Left lung (tissue), 10 donors: ENCODE results near the gene PLXNA1. TPM values are rescaled to one million over a fixed set of nuclear protein-coding genes. Genes with fewer than 3 reads are reported as not detected.

ENCODE experiments used
- ATAC-seq: fragments of 200-7000 bp; cut with Tn5 transposase; one replicate; pipeline ENCODE4 v1.9.1; 2020; ENCODE audit warnings: moderate library complexity
- DNase-seq, 4 donors: peaks; one replicate each; pipeline ENCODE4 v3.0.0-alpha.2; 2013 to 2020
- H3K27ac ChIP-seq, 2 donors: fragments of 200-600 bp; sonication (generic) in 1 of 2; one replicate each; pipeline versions ENCODE4 v1.5.0 to v1.8.0; 2020 to 2021
- H3K27me3 ChIP-seq, 2 donors: fragments of 200-600 bp; sonication (generic) in 1 of 2; one replicate each; pipeline versions ENCODE4 v1.5.0 to v1.8.0; 2020 to 2021
- H3K36me3 ChIP-seq, 2 donors: fragments of 200-600 bp; sonication (generic) in 1 of 2; one replicate each; pipeline versions ENCODE4 v1.5.0 to v1.8.0; 2020 to 2021
- H3K4me1 ChIP-seq, 2 donors: fragments of 200-600 bp; one replicate each; pipeline ENCODE4 v1.8.0; 2021
- H3K4me3 ChIP-seq, 2 donors: fragments of 200-600 bp; sonication (generic) in 1 of 2; one replicate each; pipeline versions ENCODE4 v1.5.0 to v1.8.0; 2020 to 2021; ENCODE audit warnings: mild to moderate bottlenecking in 1 of 2
- H3K9me3 ChIP-seq, 2 donors: fragments of 200-600 bp; sonication (generic) in 1 of 2; one replicate each; pipeline versions ENCODE4 v1.5.0 to v1.8.0; 2020 to 2021
- CTCF ChIP-seq, 2 donors: fragments of 200-600 bp; sonication (generic) in 1 of 2; IDR thresholded peaks; one replicate each; pipeline versions ENCODE4 v1.5.0 to v1.8.0; 2021; ENCODE audit warnings: antibody characterized with exemption in 2 of 2
- intact Hi-C, 2 donors: fragments of 100-400 bp; cut with DNase I; formaldehyde crosslinking; loops; one replicate each; pipeline versions ENCODE4 v1.11.2 to v1.14.2; 2022
- polyA plus RNA-seq, 6 donors: library from polyadenylated mRNA; unstranded; fragments of 120-200 nt; gene quantifications; one replicate each; pipeline ENCODE4 v1.2.1, GENCODE V29; 2013; ENCODE audit not compliant: insufficient read length in 6 of 6
- total RNA-seq, 2 donors: library from RNA; stranded (reverse); fragmentation: NEBNext Ultra II Directional; extraction: Animal tissue kit (Norgen Biotek cat#: 25700); gene quantifications; one replicate each; pipeline ENCODE4 v1.2.1, GENCODE V29; 2021
- donor health status: DM: no; HTN: yes; CAD: no.
- donor health status: DM: no; HTN: no; CAD: no.

PLXNA1 gene
- total and polyA plus RNA-seq, 8 donors: 27.2 to 64.6 (median 32.0) TPM

DNA sequence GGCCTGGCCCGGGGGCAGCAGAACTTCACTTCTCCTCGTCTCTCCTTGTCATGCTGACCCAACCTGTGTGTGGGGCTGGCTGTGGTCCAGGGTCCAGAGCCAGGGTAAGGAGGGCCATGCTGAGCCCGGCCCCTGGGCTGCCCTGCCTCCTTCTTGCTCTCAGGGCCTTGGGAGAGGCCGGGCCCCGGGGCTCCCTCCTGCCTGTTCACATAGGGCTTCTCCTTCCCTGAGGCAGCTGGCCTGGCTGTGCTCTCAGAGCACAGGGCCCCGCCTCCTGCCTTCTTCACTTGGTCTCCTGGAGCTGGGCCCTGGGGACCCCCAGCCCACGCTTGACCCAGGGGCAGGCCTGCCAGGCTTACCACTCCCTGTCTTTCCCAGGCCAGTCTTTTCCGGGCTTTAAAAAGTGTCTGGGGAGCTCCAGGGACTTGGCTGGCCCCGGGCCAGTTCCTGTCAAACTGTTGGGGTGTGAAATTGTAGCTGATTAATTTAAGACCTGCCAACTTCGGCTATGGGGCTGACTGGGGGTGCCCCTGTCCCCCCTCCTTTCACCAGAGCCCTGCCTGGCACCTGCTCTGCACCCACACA is 11.8 kb downstream of the PLXNA1 start:
- DNase-seq: peak in 1 of 4 donors; percentile 33
- ATAC-seq: peak; percentile 15
- intact Hi-C loops: no loop called here

GRCh38 chr3:126995254-126995780 is 12.4 kb downstream of the PLXNA1 start:
- intact Hi-C loops: no loop called here
- no peak overlapping the region for H3K4me3 ChIP-seq
- H3K9me3 ChIP-seq: no peaks in the 10 kb centered on the region
- TF ChIP-seq CTCF (IDR thresholded peaks at IDR 0.05): no peak
- no peak for ATAC-seq
- DNase-seq: peak in 1 of 4 donors; percentile 57
- peaks cover 9 to 28% of the 10 kb centered on the region in 2 donors for H3K4me1 ChIP-seq
- H3K27ac ChIP-seq: no peak overlapping the region
- H3K27me3 ChIP-seq: no peaks in the 10 kb centered on the region
- H3K36me3 ChIP-seq: peaks cover 0 to 18% of the 10 kb centered on the region in 2 donors

More for the DNA sequence above, 11.8 kb downstream of the PLXNA1 start:
- H3K4me1 ChIP-seq: peaks cover 9 to 24% of the 10 kb centered on the region in 2 donors
- no peak for TF ChIP-seq CTCF (IDR thresholded peaks at IDR 0.05)
- H3K27ac ChIP-seq: peak overlapping the region in 1 of 2 donors; percentile 7
- H3K4me3 ChIP-seq: no peak overlapping the region
- H3K27me3 ChIP-seq: no peaks in the 10 kb centered on the region
- no peaks in the 10 kb centered on the region for H3K9me3 ChIP-seq
- peaks cover 0 to 23% of the 10 kb centered on the region in 2 donors for H3K36me3 ChIP-seq

- intact Hi-C loops: no loop called here
Measured at GRCh38 chr3:126995926-126996512, 13.1 kb downstream of the PLXNA1 start.

DNA sequence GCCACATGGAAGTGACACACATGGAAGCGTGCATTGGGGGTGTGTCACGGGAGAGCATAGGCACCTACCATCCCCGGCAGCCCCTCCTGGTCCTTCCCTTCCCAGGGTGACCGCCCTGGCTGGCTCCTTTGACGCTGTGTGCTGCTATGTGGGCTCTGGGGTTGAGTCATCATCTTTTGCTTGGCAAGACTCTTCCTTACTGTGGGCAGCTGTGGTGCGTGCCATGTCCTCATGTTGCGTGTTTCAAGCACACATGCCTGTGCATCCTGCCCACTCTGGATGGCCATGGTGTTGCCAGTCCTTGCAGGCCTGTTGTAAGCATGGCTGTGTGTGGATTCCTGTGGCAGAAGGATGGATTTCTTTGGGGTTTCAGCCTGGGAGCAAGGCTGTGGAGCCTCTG is 14.0 kb downstream of the PLXNA1 start:
- no peak for TF ChIP-seq CTCF (IDR thresholded peaks at IDR 0.05)
- intact Hi-C loops: no loop called here
- Histone ChIP-seq H3K36me3 (peaks cover 0 to 3% of the 10 kb centered on the region in 2 donors), H3K27ac (no peak overlapping the region), H3K27me3 (no peaks in the 10 kb centered on the region), H3K4me1 (peaks cover 15 to 38% of the 10 kb centered on the region in 2 donors), H3K4me3 (no peak overlapping the region), H3K9me3 (no peaks in the 10 kb centered on the region)
- no peak for DNase-seq
- ATAC-seq: no peak

More at GRCh38 chr3:126995926-126996512, 13.1 kb downstream of the PLXNA1 start:
- ATAC-seq (no peak), DNase-seq (no peak)
- Histone ChIP-seq H3K9me3 (no peaks in the 10 kb centered on the region), H3K4me1 (peaks cover 9 to 30% of the 10 kb centered on the region in 2 donors), H3K36me3 (peaks cover 0 to 11% of the 10 kb centered on the region in 2 donors), H3K4me3 (no peak overlapping the region), H3K27me3 (no peaks in the 10 kb centered on the region), H3K27ac (no peak overlapping the region)
- TF ChIP-seq CTCF (IDR thresholded peaks at IDR 0.05): no peak

DNA sequence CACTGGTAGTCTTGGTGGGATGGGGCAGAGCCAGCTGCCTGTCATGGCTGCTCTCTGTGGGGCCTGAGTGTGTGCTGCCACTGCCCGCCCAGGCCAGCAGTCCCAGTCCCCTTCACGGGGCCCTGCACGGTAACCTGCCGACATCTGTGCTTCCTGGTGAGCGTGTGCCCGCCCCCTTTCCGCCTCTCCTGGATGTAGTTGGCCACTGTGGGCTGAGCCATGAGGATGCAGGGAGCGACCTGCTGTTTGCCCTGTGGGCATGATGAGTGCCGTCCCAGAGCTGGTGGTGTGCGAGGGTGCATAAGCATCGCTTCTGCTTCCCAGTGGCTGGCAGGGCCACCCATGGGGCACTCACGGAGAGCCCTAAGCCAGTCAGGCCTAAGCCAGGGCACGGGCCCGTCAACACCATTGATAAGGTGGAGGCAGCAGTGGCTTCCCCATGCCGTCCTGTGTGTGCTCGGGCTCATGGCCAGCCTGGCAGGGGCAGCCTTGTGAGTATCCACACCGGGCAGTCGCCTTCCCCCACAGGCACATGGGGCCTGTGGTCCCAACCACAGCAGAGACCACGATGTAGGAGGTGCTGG is 14.6 kb downstream of the PLXNA1 start:
- ATAC-seq: no peak
- intact Hi-C loops: no loop called here
- no peak overlapping the region for H3K27ac ChIP-seq
- H3K4me1 ChIP-seq: peaks cover 19 to 44% of the 10 kb centered on the region in 2 donors
- no peaks in the 10 kb centered on the region for H3K9me3 ChIP-seq
- DNase-seq: no peak
- no peak overlapping the region for H3K4me3 ChIP-seq
- H3K36me3 ChIP-seq: no peaks in the 10 kb centered on the region
- no peak for TF ChIP-seq CTCF (IDR thresholded peaks at IDR 0.05)
- no peaks in the 10 kb centered on the region for H3K27me3 ChIP-seq
